Measurements from ENCODE around the gene SRGAP3. TPM values are rescaled to one million over a fixed set of nuclear protein-coding genes. Genes with fewer than 3 reads are reported as not detected.

SRGAP3 gene
- total and polyA plus RNA-seq, 4 donors: 1.2 to 32.8 (median 7.3) TPM

- peaks cover 0 to 3% (median 1%) of the 10 kb centered on the region in 4 donors for H3K36me3 ChIP-seq (ENCODE audit: control insufficient read depth in 4 of 4, insufficient read depth in 4 of 4, low read length in 4 of 4)
- H3K4me3 ChIP-seq: no peak overlapping the region
- no peak for ATAC-seq (ENCODE audit: insufficient read depth, low FRiP score)
- no peak for DNase-seq
- H3K9me3 ChIP-seq (ENCODE audit: control insufficient read depth in 4 of 4, insufficient read depth in 3 of 4, low read length in 3 of 4): no peaks in the 10 kb centered on the region
- H3K27me3 ChIP-seq (ENCODE audit: control insufficient read depth in 3 of 3, insufficient read depth in 3 of 3, low read length in 2 of 3): no peaks in the 10 kb centered on the region
- H3K9ac ChIP-seq (ENCODE audit: insufficient read depth in 1 of 2, low read length in 2 of 2): no peak overlapping the region
- H3K27ac ChIP-seq (ENCODE audit: low read depth in 1 of 2, low read length in 1 of 2): no peak overlapping the region
- no peaks in the 10 kb centered on the region for H3K4me1 ChIP-seq (ENCODE audit: control insufficient read depth in 5 of 5, insufficient read depth in 5 of 5, low read length in 5 of 5)
- no peak for TF ChIP-seq CTCF (IDR thresholded peaks at IDR 0.05; ENCODE audit: control extremely low read depth, extremely low read depth)
Measured at GRCh38 chr3:8953313-8953712, 296.1 kb downstream of the SRGAP3 start.

- no peaks in the 10 kb centered on the region for H3K9me3 ChIP-seq (ENCODE audit: control insufficient read depth in 4 of 4, insufficient read depth in 3 of 4, low read length in 3 of 4)
- DNase-seq: no peak
- TF ChIP-seq CTCF (IDR thresholded peaks at IDR 0.05; ENCODE audit: control extremely low read depth, extremely low read depth): no peak
- ATAC-seq (ENCODE audit: insufficient read depth, low FRiP score): no peak
- H3K27me3 ChIP-seq (ENCODE audit: control insufficient read depth in 3 of 3, insufficient read depth in 3 of 3, low read length in 2 of 3): no peaks in the 10 kb centered on the region
- no peaks in the 10 kb centered on the region for H3K4me1 ChIP-seq (ENCODE audit: control insufficient read depth in 5 of 5, insufficient read depth in 5 of 5, low read length in 5 of 5)
- no peak overlapping the region for H3K4me3 ChIP-seq
- no peak overlapping the region for H3K9ac ChIP-seq (ENCODE audit: insufficient read depth in 1 of 2, low read length in 2 of 2)
- no peak overlapping the region for H3K27ac ChIP-seq (ENCODE audit: low read depth in 1 of 2, low read length in 1 of 2)
- no peaks in the 10 kb centered on the region for H3K36me3 ChIP-seq (ENCODE audit: control insufficient read depth in 4 of 4, insufficient read depth in 4 of 4, low read length in 4 of 4)
Measured at GRCh38 chr3:8952130-8952529, 297.3 kb downstream of the SRGAP3 start.

- ATAC-seq (ENCODE audit: insufficient read depth, low FRiP score) (no peak), DNase-seq (no peak)
- Histone ChIP-seq H3K4me1 (ENCODE audit: control insufficient read depth in 5 of 5, insufficient read depth in 5 of 5, low read length in 5 of 5) (no peaks in the 10 kb centered on the region), H3K9me3 (ENCODE audit: control insufficient read depth in 4 of 4, insufficient read depth in 3 of 4, low read length in 3 of 4) (peaks cover 0 to 2% (median 0%) of the 10 kb centered on the region in 4 donors), H3K27me3 (ENCODE audit: control insufficient read depth in 3 of 3, insufficient read depth in 3 of 3, low read length in 2 of 3) (no peaks in the 10 kb centered on the region), H3K4me3 (no peak overlapping the region), H3K36me3 (ENCODE audit: control insufficient read depth in 4 of 4, insufficient read depth in 4 of 4, low read length in 4 of 4) (peaks cover 3 to 9% (median 4%) of the 10 kb centered on the region in 4 donors), H3K27ac (ENCODE audit: low read depth in 1 of 2, low read length in 1 of 2) (no peak overlapping the region), H3K9ac (ENCODE audit: insufficient read depth in 1 of 2, low read length in 2 of 2) (no peak overlapping the region)
- no peak for TF ChIP-seq CTCF (IDR thresholded peaks at IDR 0.05; ENCODE audit: control extremely low read depth, extremely low read depth)
- 48 to 80% methylated on average over 3 of the region's 3 CpGs for WGBS, 2 donors
Measured at GRCh38 chr3:8945890-8946600, 303.4 kb downstream of the SRGAP3 start.

All from lung (tissue), 12 donors.